Neural cell (in vitro differentiated cells): ENCODE measurements around the gene ASCC3.

ENCODE experiments used
- CTCF ChIP-seq: fragments of 450-650 bp; IDR thresholded peaks from 2 replicates; pipeline ENCODE4 v1.5.1; 2014; ENCODE audit warnings: antibody characterized with exemption, mild to moderate bottlenecking, moderate library complexity; ENCODE audit not compliant: poor library complexity, severe bottlenecking
- EZH2 ChIP-seq: fragments of 200-600, 300-800 bp; shearing (Covaris generic), sonication (generic); IDR thresholded peaks from 2 replicates; pipeline ENCODE4 v1.6.1; 2014; ENCODE audit warnings: antibody characterized with exemption, low read length, borderline replicate concordance, mild to moderate bottlenecking; ENCODE audit not compliant: insufficient read depth, poor library complexity, severe bottlenecking

- TF ChIP-seq EZH2, result no peak
- no peak for TF ChIP-seq CTCF
These were observed 828 bp downstream of the ASCC3 start for GRCh38 chr6:100880149-100880852.
